ENCODE results near the gene KLF9.

- TF ChIP-seq POLR2A (IDR thresholded peaks at IDR 0.05) = no peak
- no peak for TF ChIP-seq CTCF (IDR thresholded peaks at IDR 0.05)
- no peak for TF ChIP-seq POLR2AphosphoS5 (IDR thresholded peaks at IDR 0.05; ENCODE audit: insufficient read depth in 1 of 2, low read depth in 1 of 2)
These were observed 15.3 kb downstream of the KLF9 start for GRCh38 chr9:70399141-70399540.

Measured in vagina (tissue), 2 donors.